ENCODE results near the gene LCLAT1. TPM values are rescaled to one million over a fixed set of nuclear protein-coding genes. Genes with fewer than 3 reads are reported as not detected.

LCLAT1 gene
- polyA plus RNA-seq, 1 donor (not counting 4 experiments of a cell fraction or from before 2014, with no cell fraction given), result 17.1 TPM

- H3K4me1 ChIP-seq (ENCODE audit: control insufficient read depth, extremely low read depth, insufficient read depth, low read length), result peaks cover under 1% of the 10 kb centered on the region
- H3K36me3 ChIP-seq (ENCODE audit: control insufficient read depth in 2 of 2, extremely low read depth in 1 of 2, insufficient read depth in 2 of 2, low read length in 2 of 2), result peaks cover 0 to 2% of the 10 kb centered on the region in 2 experiments
- FAIRE-seq, result no peak
- H3K4me3 ChIP-seq (ENCODE audit: control insufficient read depth in 2 of 3, extremely low read depth in 1 of 3, insufficient read depth in 2 of 3, low read depth in 1 of 3, low read length in 3 of 3), result no peak overlapping the region
- H3K27ac ChIP-seq (ENCODE audit: control insufficient read depth, insufficient read depth, low read length), result no peak overlapping the region
- peaks cover 47% of the 10 kb centered on the region for H3K79me2 ChIP-seq (ENCODE audit: control insufficient read depth, insufficient read depth, low read length)
- no peak overlapping the region for H3K4me2 ChIP-seq (ENCODE audit: control insufficient read depth, extremely low read depth, insufficient read depth, low read depth, low read length)
- TF ChIP-seq CTCF (optimal IDR thresholded peaks at IDR 0.05 in 1 of 3, IDR thresholded peaks at IDR 0.05 in 1 of 3, conservative IDR thresholded peaks at IDR 0.05 in 1 of 3; ENCODE audit: extremely low read depth in 1 of 3, insufficient read depth in 2 of 3, low read length in 3 of 3) (no peak), EZH2 (IDR thresholded peaks at IDR 0.05; ENCODE audit: low read length) (no peak)
- H2AFZ ChIP-seq (ENCODE audit: control insufficient read depth, low read length), result no peak overlapping the region
- H3K9ac ChIP-seq (ENCODE audit: control insufficient read depth, extremely low read depth, insufficient read depth, low read length), result no peak overlapping the region
- dilution Hi-C loops (cut with MboI; ENCODE audit: extremely low pct_ligation_motif_present, low sequenced_read_pairs), result no loop called here
- no peaks in the 10 kb centered on the region for H4K20me1 ChIP-seq (ENCODE audit: control insufficient read depth, extremely low read depth, insufficient read depth, low read length)
- H3K27me3 ChIP-seq (ENCODE audit: control insufficient read depth, extremely low read depth, insufficient read depth, low read length), result no peaks in the 10 kb centered on the region
- H3K9me1 ChIP-seq (ENCODE audit: control insufficient read depth, extremely low read depth, insufficient read depth, low read length), result no peaks in the 10 kb centered on the region
- no peak for DNase-seq (ENCODE audit: low read depth, low spot score)
- H3K9me3 ChIP-seq (ENCODE audit: control insufficient read depth, low read depth, low read length), result no peaks in the 10 kb centered on the region
Observed at GRCh38 chr2:30453498-30453897, 6.5 kb downstream of the LCLAT1 start.

- Histone ChIP-seq H3K79me2 (ENCODE audit: control insufficient read depth, insufficient read depth, low read length) (peaks cover 47% of the 10 kb centered on the region), H3K36me3 (ENCODE audit: control insufficient read depth in 2 of 2, extremely low read depth in 1 of 2, insufficient read depth in 2 of 2, low read length in 2 of 2) (peaks cover 0 to 2% of the 10 kb centered on the region in 2 experiments), H3K9me3 (ENCODE audit: control insufficient read depth, low read depth, low read length) (no peaks in the 10 kb centered on the region), H4K20me1 (ENCODE audit: control insufficient read depth, extremely low read depth, insufficient read depth, low read length) (no peaks in the 10 kb centered on the region), H3K27me3 (ENCODE audit: control insufficient read depth, extremely low read depth, insufficient read depth, low read length) (no peaks in the 10 kb centered on the region), H3K9me1 (ENCODE audit: control insufficient read depth, extremely low read depth, insufficient read depth, low read length) (no peaks in the 10 kb centered on the region), H3K9ac (ENCODE audit: control insufficient read depth, extremely low read depth, insufficient read depth, low read length) (no peak overlapping the region), H3K4me3 (ENCODE audit: control insufficient read depth in 2 of 3, extremely low read depth in 1 of 3, insufficient read depth in 2 of 3, low read depth in 1 of 3, low read length in 3 of 3) (no peak overlapping the region), H3K27ac (ENCODE audit: control insufficient read depth, insufficient read depth, low read length) (no peak overlapping the region), H3K4me2 (ENCODE audit: control insufficient read depth, extremely low read depth, insufficient read depth, low read depth, low read length) (no peak overlapping the region), H3K4me1 (ENCODE audit: control insufficient read depth, extremely low read depth, insufficient read depth, low read length) (no peaks in the 10 kb centered on the region), H2AFZ (ENCODE audit: control insufficient read depth, low read length) (no peak overlapping the region)
- DNase-seq (ENCODE audit: low read depth, low spot score), result no peak
- no peak for TF ChIP-seq EZH2 (IDR thresholded peaks at IDR 0.05; ENCODE audit: low read length)
- TF ChIP-seq CTCF (optimal IDR thresholded peaks at IDR 0.05 in 1 of 3, IDR thresholded peaks at IDR 0.05 in 1 of 3, conservative IDR thresholded peaks at IDR 0.05 in 1 of 3; ENCODE audit: extremely low read depth in 1 of 3, insufficient read depth in 2 of 3, low read length in 3 of 3), result no peak
- no peak for FAIRE-seq
- dilution Hi-C loops (cut with MboI; ENCODE audit: extremely low pct_ligation_motif_present, low sequenced_read_pairs), result no loop called here
Observed at GRCh38 chr2:30454571-30454970, 7.5 kb downstream of the LCLAT1 start.
